NB4 (cell line): ENCODE data around the gene S100A6.
"Not testable (repeated sequence)": the region's sequence is repeated elsewhere in the genome, so short reads cannot be mapped to it uniquely, and the experiment has no call there.

ENCODE experiments used
- DNase-seq: peaks from one replicate; pipeline ENCODE4 v3.0.0; 2010; ENCODE audit warnings: low read depth
- H3K4me3 ChIP-seq: one replicate; pipeline ENCODE4 v1.5.1; 2011; ENCODE audit warnings: mild to moderate bottlenecking, low read depth, low read length, moderate library complexity
- MYC ChIP-seq: IDR thresholded peaks from 2 replicates; pipeline ENCODE4 v1.6.1; 2011; ENCODE audit warnings: low read depth, low read length
- POLR2A ChIP-seq: IDR thresholded peaks from 2 replicates; pipeline ENCODE4 v1.6.1; 2011; ENCODE audit warnings: mild to moderate bottlenecking; ENCODE audit not compliant: insufficient read length; ENCODE audit errors: extremely low read depth
- TF ChIP-seq, protein P1 (sequence below): IDR thresholded peaks from 2 replicates; pipeline ENCODE4 v1.6.1; 2011; ENCODE audit warnings: low read depth, low read length
- TF ChIP-seq, protein P2 (sequence below): IDR thresholded peaks from one replicate; pipeline ENCODE4 v1.5.1; 2012; ENCODE audit warnings: low read depth, low read length

Gene S100A6

DNA sequence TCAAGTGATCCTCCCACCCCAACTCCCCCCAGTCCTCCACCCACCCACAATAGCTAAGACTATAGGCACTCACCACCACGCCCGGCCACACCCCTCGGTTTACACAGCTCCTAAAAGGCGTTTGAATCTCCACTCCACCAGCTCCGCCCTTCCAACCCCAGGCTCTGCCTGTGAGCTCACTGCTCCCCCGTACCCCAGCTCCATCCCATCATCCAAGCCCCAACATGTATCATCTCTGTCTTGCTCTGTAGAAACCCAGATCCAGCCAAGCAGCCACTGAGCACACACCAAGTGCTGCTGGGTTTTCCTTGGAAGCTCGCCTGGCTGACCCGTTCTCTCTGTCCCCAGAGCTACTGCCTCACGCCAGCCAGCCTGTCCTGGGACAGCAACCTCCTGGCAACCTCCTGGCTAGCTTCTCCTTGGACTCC lies 41.8 kb upstream of the S100A6 start:
- TF ChIP-seq POLR2A: no peak
- TF ChIP-seq, protein P1, sequence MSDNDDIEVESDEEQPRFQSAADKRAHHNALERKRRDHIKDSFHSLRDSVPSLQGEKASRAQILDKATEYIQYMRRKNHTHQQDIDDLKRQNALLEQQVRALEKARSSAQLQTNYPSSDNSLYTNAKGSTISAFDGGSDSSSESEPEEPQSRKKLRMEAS: no peak
- TF ChIP-seq, protein P2, sequence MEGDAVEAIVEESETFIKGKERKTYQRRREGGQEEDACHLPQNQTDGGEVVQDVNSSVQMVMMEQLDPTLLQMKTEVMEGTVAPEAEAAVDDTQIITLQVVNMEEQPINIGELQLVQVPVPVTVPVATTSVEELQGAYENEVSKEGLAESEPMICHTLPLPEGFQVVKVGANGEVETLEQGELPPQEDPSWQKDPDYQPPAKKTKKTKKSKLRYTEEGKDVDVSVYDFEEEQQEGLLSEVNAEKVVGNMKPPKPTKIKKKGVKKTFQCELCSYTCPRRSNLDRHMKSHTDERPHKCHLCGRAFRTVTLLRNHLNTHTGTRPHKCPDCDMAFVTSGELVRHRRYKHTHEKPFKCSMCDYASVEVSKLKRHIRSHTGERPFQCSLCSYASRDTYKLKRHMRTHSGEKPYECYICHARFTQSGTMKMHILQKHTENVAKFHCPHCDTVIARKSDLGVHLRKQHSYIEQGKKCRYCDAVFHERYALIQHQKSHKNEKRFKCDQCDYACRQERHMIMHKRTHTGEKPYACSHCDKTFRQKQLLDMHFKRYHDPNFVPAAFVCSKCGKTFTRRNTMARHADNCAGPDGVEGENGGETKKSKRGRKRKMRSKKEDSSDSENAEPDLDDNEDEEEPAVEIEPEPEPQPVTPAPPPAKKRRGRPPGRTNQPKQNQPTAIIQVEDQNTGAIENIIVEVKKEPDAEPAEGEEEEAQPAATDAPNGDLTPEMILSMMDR: no peak
- no peak for TF ChIP-seq MYC
- no peak overlapping the region for H3K4me3 ChIP-seq
- no peak for DNase-seq

DNA sequence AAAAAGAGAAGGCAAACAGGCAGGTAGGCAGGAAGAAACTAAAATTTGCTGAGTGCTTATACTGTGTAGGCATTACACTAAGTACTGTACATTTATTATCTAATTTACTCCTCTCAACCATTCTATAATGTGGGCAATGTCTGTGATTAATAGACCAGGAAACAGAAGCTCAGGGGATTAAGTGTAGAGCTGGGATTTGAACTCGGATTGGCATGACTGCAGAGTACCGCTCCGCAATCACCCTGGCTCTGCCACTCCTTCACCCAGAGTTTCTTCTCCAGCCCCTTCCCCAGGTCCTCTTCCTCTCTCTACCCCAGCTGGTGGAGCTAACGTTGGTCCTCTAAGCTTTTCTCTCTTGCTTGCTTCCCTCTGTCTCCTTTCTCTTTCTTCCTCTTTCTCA lies 41.3 kb upstream of the S100A6 start:
- peak; percentile 30 for DNase-seq
- TF ChIP-seq MYC (no peak), POLR2A (no peak)
- TF ChIP-seq, protein P2: no peak
- TF ChIP-seq, protein P1: no peak
- no peak overlapping the region for H3K4me3 ChIP-seq

DNA sequence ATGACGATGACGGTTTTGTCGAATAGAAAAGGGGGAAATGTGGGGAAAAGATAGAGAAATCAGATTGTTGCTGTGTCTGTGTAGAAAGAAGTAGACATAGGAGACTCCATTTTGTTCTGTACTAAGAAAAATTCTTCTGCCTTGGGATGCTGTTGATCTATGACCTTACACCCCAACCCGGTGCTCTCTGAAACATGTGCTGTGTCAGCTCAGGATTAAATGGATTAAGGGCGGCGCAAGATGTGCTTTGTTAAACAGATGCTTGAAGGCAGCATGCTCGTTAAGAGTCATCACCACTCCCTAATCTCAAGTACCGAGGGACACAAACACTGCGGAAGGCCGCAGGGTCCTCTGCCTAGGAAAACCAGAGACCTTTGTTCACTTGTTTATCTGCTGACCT lies 39.7 kb upstream of the S100A6 start:
- not testable (repeated sequence) for DNase-seq

DNA sequence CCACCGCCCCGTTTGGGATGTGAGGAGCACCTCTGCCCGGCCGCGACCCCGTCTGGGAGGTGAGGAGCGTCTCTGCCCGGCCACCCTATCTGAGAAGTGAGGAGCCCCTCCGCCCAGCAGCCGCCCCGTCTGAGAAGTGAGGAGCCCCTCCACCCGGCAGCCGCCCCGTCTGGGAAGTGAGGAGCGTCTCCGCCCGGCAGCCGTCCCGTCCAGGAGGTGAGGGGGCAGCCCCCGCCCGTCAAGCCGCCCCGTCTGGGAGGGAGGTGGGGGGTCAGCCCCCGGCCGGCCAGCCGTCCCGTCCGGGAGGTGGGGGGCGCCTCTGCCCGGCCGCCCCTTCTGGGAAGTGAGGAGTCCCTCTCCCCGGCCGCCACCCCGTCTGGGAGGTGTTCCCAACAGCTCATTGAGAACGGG lies 39.3 kb upstream of the S100A6 start:
- H3K4me3 ChIP-seq, DNase-seq: not testable (repeated sequence)

More for the DNA sequence above, 39.7 kb upstream of the S100A6 start:
- not testable (repeated sequence) for H3K4me3 ChIP-seq

DNA sequence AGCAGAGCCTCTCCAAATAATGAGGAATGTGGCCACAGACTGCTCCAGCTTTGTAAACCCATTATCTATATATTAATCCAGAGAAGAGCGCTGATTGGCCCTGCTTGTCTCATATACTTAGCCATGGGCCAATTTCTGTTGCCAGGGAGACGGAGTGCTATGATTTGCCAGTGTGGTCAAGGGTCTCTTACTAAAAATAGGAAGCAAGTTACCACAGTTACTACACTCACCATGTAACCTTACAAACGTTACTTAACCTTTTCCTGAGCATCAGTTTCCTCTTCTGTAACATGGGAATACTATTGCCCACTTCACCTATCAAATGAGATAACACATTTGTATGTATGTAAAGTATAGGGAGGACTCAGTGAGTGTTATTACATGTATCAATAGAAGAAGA lies 37.6 kb upstream of the S100A6 start:
- H3K4me3 ChIP-seq: no peak overlapping the region
- DNase-seq: peak; percentile 57
- TF ChIP-seq, protein P1: no peak
- TF ChIP-seq POLR2A: no peak
- no peak for TF ChIP-seq MYC
- TF ChIP-seq, protein P2: no peak

DNA sequence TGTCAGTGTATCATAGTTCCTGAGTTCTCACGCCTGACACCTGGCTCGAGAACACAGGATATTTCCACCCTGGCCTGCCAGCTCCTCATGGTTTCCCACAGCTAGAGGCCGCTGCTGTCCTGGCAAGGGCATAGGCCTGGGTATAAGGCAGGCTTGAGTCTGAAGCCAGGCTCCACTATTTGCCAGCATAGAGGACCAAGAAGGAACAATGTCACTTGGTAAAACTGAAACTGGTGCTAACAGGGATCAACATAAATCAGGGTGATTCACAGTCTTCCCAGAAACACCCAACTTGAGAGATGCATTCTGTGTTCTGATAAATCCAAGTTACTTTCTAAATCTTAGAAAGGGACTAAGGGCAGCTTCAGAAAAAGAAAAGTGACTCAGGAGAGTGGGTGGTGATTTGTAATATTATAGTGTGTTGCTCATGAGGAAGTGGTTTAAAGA lies 36.8 kb upstream of the S100A6 start:
- H3K4me3 ChIP-seq: no peak overlapping the region
- peak; percentile 74 for DNase-seq
- TF ChIP-seq, protein P1: peak; percentile 38; the same call in 1 of the 2 replicates
- TF ChIP-seq POLR2A (no peak), MYC (no peak)
- TF ChIP-seq, protein P2: peak; percentile 84

DNA sequence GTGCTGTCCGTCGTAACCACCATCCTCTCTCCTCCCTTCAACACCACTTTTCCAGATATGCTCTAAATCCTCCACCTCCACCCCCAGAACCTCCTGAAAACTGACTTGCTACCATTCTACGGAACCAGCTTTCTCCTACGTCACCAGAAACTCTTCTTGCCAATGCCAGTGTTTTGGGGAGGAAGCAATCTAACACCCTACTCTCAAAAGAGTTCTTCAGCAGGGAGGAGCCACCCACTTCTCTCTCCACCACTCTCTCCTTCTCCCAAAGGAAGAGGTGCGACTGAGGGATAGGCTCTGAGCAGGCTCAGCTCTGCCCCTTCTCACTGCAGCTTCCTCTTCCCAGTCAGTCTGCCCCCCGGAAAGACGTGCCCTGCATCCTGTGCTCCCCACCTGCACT lies 35.9 kb upstream of the S100A6 start:
- no peak for DNase-seq
- no peak overlapping the region for H3K4me3 ChIP-seq
- TF ChIP-seq, protein P2: no peak
- no peak for TF ChIP-seq POLR2A
- no peak for TF ChIP-seq MYC
- TF ChIP-seq, protein P1: no peak
